ENCODE measurements around the gene UBE2L3.
"Not testable (repeated sequence)": the region's sequence is repeated elsewhere in the genome, so short reads cannot be mapped to it uniquely, and the experiment has no call there.

The UBE2L3 gene

DNA sequence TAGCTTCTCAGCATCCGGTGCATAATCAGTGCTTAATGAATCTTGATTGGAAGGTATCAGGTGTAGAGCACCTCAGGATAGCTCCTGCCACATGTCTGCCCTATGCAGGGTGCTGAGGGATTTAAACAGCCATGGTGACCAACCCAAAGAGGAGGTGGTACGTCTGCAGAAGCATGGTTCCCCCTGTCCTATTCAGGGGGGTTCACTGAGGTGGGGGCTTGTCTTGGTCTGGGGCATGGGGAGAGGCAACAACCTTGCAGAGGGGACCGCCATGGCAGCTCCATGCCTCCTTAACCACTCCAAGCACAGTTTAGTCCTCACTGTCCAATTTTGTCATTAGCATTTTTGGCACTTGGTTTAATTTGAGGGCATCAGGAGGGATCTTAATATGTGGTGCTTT, 24.9 kb downstream of the UBE2L3 start:
- no peaks in the 10 kb centered on the region for H3K4me1 ChIP-seq (ENCODE audit: control insufficient read depth, insufficient read depth, low read length)
- peaks cover 48% of the 10 kb centered on the region for H3K36me3 ChIP-seq (ENCODE audit: control insufficient read depth, insufficient read depth, low read length)
- no peak overlapping the region for H3K27ac ChIP-seq (ENCODE audit: low read depth, low read length)
- H3K27me3 ChIP-seq (ENCODE audit: control insufficient read depth, insufficient read depth, low read length), result no peaks in the 10 kb centered on the region
- H3K9me3 ChIP-seq (ENCODE audit: control insufficient read depth, insufficient read depth, low read length), result no peaks in the 10 kb centered on the region
- no peak overlapping the region for H3K4me3 ChIP-seq (ENCODE audit: low read depth, low read length)
- no peak overlapping the region for H3K9ac ChIP-seq (ENCODE audit: low read depth, low read length)

DNA sequence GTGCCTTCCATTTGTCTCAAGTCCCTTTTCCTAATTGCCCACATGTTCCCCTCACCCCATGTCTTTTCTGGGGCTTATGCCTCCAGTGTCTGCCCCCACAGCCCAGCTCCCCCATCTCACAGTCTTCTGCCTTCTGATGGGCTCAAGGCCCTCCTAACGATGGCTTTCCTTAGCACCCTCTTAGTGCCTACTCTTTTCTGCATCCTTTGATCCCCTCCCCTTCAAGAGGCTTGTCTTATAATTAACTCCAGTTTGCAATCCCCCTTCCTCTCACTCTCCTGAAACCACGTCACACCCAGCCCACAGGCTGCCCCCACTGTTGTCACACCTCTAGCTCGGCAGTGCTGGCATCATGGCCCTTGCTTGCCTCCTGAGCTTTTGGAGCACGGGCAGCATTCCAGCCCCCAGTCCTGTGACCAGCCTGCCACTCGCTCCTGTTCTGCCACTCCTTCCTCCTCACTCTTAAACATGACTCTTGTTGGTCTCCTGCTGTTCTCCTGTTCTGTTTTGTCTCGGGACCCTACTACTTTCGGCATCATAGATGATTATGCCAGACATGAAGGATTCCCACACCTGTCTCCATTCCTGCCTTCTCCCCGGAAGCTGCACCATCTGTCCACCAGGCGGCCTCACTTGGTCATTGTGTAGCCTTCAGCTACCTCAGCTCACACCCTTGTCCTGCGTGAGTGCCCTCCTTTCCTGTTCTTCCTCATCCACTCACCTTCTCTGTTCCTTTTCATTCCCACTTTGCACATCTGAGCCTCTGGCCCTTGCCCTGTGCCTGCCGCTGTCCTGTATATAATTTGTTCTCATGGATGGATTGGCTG, 26.1 kb downstream of the UBE2L3 start:
- H3K36me3 ChIP-seq (ENCODE audit: control insufficient read depth, insufficient read depth, low read length), result peaks cover 48% of the 10 kb centered on the region
- H3K9ac ChIP-seq (ENCODE audit: low read depth, low read length), result no peak overlapping the region
- no peaks in the 10 kb centered on the region for H3K4me1 ChIP-seq (ENCODE audit: control insufficient read depth, insufficient read depth, low read length)
- H3K27ac ChIP-seq (ENCODE audit: low read depth, low read length), result no peak overlapping the region
- no peak overlapping the region for H3K4me3 ChIP-seq (ENCODE audit: low read depth, low read length)
- H3K27me3 ChIP-seq (ENCODE audit: control insufficient read depth, insufficient read depth, low read length), result no peaks in the 10 kb centered on the region
- no peaks in the 10 kb centered on the region for H3K9me3 ChIP-seq (ENCODE audit: control insufficient read depth, insufficient read depth, low read length)

DNA sequence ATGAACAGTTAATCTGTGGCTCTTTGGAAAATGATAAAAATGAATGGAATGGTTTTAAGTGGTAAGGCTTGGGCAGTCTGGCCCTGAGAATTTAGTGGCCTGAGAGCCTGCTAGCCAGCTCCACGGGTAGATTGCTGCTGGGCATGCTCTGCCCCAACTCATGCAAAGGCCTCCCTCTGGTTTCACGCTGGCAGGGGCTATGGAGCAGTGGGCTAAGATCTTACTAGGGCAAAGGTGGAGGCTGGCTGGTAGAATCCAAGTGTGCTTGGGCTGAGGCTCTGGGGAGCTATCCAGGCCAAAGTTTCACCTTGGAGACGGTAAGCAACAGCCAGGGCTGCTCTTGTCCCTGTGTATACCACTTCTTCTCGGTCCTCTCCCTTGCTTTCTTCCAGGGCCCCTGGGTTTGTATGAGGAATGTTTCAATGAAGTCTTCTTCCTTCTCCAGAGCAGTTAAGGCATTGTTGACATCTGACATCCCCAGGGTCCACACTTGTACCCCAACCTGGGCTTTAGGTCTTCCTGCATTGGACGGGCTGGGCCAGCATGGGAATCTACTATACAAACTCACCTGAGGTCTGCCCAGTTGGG, 27.4 kb downstream of the UBE2L3 start:
- H3K9me3 ChIP-seq (ENCODE audit: control insufficient read depth, insufficient read depth, low read length), result no peaks in the 10 kb centered on the region
- no peak overlapping the region for H3K27ac ChIP-seq (ENCODE audit: low read depth, low read length)
- H3K4me3 ChIP-seq (ENCODE audit: low read depth, low read length), result no peak overlapping the region
- H3K9ac ChIP-seq (ENCODE audit: low read depth, low read length), result no peak overlapping the region
- peaks cover 52% of the 10 kb centered on the region for H3K36me3 ChIP-seq (ENCODE audit: control insufficient read depth, insufficient read depth, low read length)
- H3K4me1 ChIP-seq (ENCODE audit: control insufficient read depth, insufficient read depth, low read length), result no peaks in the 10 kb centered on the region
- H3K27me3 ChIP-seq (ENCODE audit: control insufficient read depth, insufficient read depth, low read length), result no peaks in the 10 kb centered on the region

DNA sequence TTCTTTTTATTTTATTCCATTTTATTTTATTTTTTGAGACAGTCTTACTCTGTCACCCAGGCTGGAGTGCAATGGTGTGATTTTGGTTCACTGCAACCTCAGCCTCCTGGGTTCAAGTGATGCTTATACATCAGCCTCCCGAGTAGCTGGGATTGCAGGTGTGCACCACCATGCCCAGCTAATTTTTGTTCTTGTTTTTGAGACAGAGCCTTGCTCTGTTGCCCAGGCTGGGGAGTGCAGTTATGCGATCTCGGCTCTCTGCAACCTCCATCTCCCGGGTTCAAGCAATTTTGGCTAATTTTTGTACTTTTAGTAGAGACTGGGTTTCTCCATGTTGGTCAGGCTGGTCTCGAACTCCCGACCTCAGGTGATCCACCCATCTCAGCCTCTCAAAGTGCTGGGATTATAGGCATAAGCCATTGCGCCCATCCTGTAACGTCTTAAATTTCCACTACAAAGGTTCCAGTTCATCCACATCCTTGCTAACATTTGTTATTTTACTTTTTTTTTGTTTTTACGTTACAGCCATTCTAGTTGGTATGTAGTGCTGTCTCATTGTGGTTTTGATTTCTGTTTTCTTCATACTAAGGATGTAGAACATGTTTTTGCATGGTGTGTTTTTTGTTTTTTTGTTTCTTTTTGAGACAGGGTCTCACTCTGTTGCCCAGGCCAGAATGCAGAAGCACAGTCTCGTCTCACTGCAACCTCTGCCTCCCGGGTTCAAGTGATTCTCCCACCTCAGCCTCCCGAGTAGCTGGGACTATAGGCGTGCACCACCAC, 29.0 kb downstream of the UBE2L3 start:
- H3K27ac ChIP-seq (ENCODE audit: low read depth, low read length); H3K9me3 ChIP-seq (ENCODE audit: control insufficient read depth, insufficient read depth, low read length); H3K9ac ChIP-seq (ENCODE audit: low read depth, low read length); H3K4me3 ChIP-seq (ENCODE audit: low read depth, low read length); H3K27me3 ChIP-seq (ENCODE audit: control insufficient read depth, insufficient read depth, low read length); H3K4me1 ChIP-seq (ENCODE audit: control insufficient read depth, insufficient read depth, low read length): not testable (repeated sequence)
- peaks cover 52% of the 10 kb centered on the region for H3K36me3 ChIP-seq (ENCODE audit: control insufficient read depth, insufficient read depth, low read length)

DNA sequence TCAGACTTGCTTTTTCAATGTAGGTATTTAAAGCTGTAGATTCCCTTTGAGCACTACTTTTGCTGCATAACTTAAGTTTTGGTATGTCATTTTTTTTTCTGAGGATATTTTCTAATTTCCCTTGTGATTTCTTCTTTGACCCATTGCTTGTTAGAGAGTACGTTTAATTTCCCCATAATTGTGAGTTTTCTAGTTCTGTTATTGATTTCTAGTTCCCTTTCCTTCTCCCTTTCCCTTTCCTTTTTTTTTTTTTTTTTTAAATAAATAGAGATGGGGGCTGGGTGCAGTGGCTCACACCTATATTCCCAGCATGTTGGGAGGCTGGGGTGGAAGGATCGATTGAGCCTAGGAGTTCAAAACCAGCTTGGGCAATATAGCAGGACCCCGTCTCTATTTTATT, 30.8 kb downstream of the UBE2L3 start:
- peaks cover 41% of the 10 kb centered on the region for H3K36me3 ChIP-seq (ENCODE audit: control insufficient read depth, insufficient read depth, low read length)
- no peak overlapping the region for H3K9ac ChIP-seq (ENCODE audit: low read depth, low read length)

DNA sequence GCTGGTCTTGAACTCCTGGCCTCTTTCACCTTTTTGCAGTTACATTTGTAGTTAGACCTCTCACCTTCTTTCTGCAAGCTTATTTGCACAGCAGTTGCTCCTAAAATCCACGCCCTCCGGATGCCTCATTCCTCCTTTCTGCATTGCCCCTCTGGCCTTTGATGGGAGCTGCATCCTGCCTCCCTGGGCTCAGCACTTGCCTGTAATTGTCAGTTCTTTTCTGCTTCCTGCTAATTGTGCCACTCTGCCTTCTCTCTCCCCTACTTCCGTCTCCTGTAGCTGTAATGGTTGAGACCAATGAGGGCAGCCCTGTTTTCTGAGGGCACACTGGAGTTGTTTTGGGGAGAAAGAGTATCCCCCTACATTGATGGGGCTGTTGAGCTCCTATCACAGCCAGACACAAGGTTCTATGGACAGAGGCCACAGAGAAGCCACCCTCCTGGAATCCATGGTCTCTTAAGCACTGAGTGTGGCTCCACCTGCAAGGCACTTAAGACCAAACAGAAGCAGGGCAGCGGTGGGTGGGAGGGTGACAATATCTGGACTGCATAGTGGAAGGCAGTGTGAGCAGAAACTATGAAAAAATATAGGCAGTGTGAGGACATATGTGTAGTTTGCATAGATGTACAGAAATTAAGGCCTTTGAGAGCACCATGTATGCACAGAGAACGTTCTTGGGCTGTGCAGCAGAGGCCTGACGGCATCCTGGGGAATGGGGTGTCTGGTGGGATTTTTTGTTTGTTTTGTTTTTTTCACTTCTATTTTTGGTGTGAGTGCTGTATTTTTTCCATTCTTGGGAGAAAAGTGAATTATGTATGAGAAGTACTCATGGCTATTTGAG, 31.8 kb downstream of the UBE2L3 start:
- Histone ChIP-seq H3K4me3 (ENCODE audit: low read depth, low read length) (no peak overlapping the region), H3K9me3 (ENCODE audit: control insufficient read depth, insufficient read depth, low read length) (no peaks in the 10 kb centered on the region), H3K4me1 (ENCODE audit: control insufficient read depth, insufficient read depth, low read length) (no peaks in the 10 kb centered on the region), H3K9ac (ENCODE audit: low read depth, low read length) (no peak overlapping the region), H3K27ac (ENCODE audit: low read depth, low read length) (no peak overlapping the region), H3K27me3 (ENCODE audit: control insufficient read depth, insufficient read depth, low read length) (no peaks in the 10 kb centered on the region), H3K36me3 (ENCODE audit: control insufficient read depth, insufficient read depth, low read length) (peaks cover 33% of the 10 kb centered on the region)

More for the DNA sequence above, 30.8 kb downstream of the UBE2L3 start:
- H3K9me3 ChIP-seq (ENCODE audit: control insufficient read depth, insufficient read depth, low read length), result no peaks in the 10 kb centered on the region
- no peak overlapping the region for H3K27ac ChIP-seq (ENCODE audit: low read depth, low read length)
- no peaks in the 10 kb centered on the region for H3K27me3 ChIP-seq (ENCODE audit: control insufficient read depth, insufficient read depth, low read length)
- H3K4me3 ChIP-seq (ENCODE audit: low read depth, low read length), result no peak overlapping the region
- H3K4me1 ChIP-seq (ENCODE audit: control insufficient read depth, insufficient read depth, low read length), result no peaks in the 10 kb centered on the region

DNA sequence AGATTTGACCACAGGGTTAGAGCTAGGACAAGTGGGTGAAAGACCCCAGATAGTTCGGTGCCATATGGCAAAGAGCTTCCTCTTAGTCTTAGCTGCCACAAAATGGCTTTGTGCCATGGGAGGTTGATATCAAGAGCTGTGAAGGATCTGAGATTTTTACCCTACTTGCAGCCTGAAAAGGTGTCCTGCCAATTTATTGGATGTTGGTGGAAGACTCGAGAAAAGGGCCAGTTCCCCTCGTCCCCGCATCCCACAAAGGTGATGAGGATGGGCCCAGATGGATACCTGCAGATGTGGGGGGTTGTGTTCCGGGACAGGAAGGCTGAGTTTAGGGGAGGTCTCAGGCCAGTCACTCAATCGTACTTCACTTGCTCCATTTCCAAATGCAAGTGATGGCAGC, 35.1 kb downstream of the UBE2L3 start:
- no peak overlapping the region for H3K9ac ChIP-seq (ENCODE audit: low read depth, low read length)
- no peaks in the 10 kb centered on the region for H3K27me3 ChIP-seq (ENCODE audit: control insufficient read depth, insufficient read depth, low read length)
- H3K4me3 ChIP-seq (ENCODE audit: low read depth, low read length), result no peak overlapping the region
- H3K27ac ChIP-seq (ENCODE audit: low read depth, low read length), result no peak overlapping the region
- no peaks in the 10 kb centered on the region for H3K4me1 ChIP-seq (ENCODE audit: control insufficient read depth, insufficient read depth, low read length)
- H3K36me3 ChIP-seq (ENCODE audit: control insufficient read depth, insufficient read depth, low read length), result peaks cover 4% of the 10 kb centered on the region; the same call in 1 of the 2 replicates
- no peaks in the 10 kb centered on the region for H3K9me3 ChIP-seq (ENCODE audit: control insufficient read depth, insufficient read depth, low read length)

DNA sequence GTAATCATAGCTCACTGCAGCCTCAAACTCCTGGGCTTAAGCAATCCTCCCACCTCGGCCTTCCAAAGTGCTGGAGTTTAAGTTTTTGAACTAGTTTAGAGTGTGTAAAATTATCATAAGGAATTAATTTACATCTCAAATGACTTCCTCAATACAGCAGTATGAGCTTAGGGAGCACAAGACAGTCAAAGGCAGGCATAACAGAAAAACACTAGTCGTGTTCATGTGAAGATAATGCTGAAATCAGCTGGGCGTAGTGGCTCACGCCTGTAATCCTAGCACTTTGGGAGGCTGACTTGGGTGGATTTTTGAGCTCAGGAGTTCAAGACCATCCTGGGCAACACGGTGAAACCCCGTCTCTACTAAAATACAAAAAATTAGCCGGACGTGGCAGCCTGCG, 36.5 kb downstream of the UBE2L3 start:
- H3K4me3 ChIP-seq (ENCODE audit: low read depth, low read length), result no peak overlapping the region
- no peaks in the 10 kb centered on the region for H3K4me1 ChIP-seq (ENCODE audit: control insufficient read depth, insufficient read depth, low read length)
- H3K27me3 ChIP-seq (ENCODE audit: control insufficient read depth, insufficient read depth, low read length), result no peaks in the 10 kb centered on the region
- H3K9ac ChIP-seq (ENCODE audit: low read depth, low read length), result no peak overlapping the region
- H3K36me3 ChIP-seq (ENCODE audit: control insufficient read depth, insufficient read depth, low read length), result peaks cover 3% of the 10 kb centered on the region; the same call in 1 of the 2 replicates
- H3K27ac ChIP-seq (ENCODE audit: low read depth, low read length), result no peak overlapping the region
- H3K9me3 ChIP-seq (ENCODE audit: control insufficient read depth, insufficient read depth, low read length), result no peaks in the 10 kb centered on the region

DNA sequence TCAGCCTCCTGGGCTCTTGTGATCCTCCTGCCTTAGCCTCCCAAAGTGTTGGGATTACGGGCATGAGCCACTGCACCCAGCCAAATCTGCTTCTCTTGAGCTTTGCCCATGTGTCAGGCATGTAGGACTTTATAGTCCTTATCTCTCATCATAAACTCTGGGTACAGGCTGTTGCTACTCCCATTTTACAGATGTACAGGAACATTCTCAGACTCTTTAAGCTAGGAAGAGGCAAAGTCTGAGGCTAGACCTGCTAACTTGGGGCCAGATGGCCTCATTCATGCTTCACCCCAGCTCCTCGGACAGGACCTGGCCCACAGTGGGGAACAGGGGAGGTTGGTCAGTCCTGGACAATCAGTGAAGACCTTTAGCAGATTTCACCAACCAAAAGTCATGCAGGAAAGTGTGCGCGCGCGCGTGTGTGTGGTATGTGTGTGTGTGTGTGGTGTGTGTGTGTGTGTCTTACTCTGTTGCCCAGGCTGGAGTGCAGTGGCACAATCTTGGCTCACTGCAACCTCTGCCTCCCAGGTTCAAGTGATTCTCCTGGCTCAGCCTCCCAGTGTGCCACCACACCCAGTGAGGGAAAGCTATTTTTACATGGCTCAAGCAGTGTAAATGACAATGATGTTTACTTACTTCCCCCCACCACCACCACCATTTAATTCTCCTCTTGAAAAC, 38.5 kb downstream of the UBE2L3 start:
- H3K9ac ChIP-seq (ENCODE audit: low read depth, low read length), result no peak overlapping the region
- no peaks in the 10 kb centered on the region for H3K27me3 ChIP-seq (ENCODE audit: control insufficient read depth, insufficient read depth, low read length)
- no peaks in the 10 kb centered on the region for H3K9me3 ChIP-seq (ENCODE audit: control insufficient read depth, insufficient read depth, low read length)
- H3K27ac ChIP-seq (ENCODE audit: low read depth, low read length), result no peak overlapping the region
- H3K4me3 ChIP-seq (ENCODE audit: low read depth, low read length), result no peak overlapping the region
- H3K4me1 ChIP-seq (ENCODE audit: control insufficient read depth, insufficient read depth, low read length), result no peaks in the 10 kb centered on the region
- H3K36me3 ChIP-seq (ENCODE audit: control insufficient read depth, insufficient read depth, low read length), result peaks cover 11% of the 10 kb centered on the region

DNA sequence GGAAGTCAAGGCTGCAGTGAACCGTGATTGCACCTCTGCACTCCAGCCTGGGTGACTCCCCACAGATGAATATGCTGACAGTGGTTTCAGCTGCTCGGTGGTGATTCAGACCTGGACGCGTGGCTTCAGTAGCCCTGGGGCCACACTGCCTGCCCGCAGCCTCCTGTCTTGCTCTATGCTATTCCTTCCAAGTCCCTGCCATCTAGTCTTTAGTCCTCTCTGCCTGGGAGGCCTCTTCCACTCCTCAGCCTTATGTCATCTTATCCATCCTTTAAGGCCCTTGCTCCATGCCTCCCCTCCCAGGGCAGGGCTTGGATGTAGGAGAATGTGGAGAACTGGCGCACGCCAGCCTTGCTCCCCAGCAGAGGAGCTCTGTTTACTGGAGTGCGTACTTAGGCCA, 39.3 kb downstream of the UBE2L3 start:
- no peak overlapping the region for H3K4me3 ChIP-seq (ENCODE audit: low read depth, low read length)
- H3K36me3 ChIP-seq (ENCODE audit: control insufficient read depth, insufficient read depth, low read length), result peaks cover 19% of the 10 kb centered on the region
- no peaks in the 10 kb centered on the region for H3K4me1 ChIP-seq (ENCODE audit: control insufficient read depth, insufficient read depth, low read length)
- no peak overlapping the region for H3K27ac ChIP-seq (ENCODE audit: low read depth, low read length)
- no peak overlapping the region for H3K9ac ChIP-seq (ENCODE audit: low read depth, low read length)
- H3K27me3 ChIP-seq (ENCODE audit: control insufficient read depth, insufficient read depth, low read length), result no peaks in the 10 kb centered on the region
- H3K9me3 ChIP-seq (ENCODE audit: control insufficient read depth, insufficient read depth, low read length), result no peaks in the 10 kb centered on the region
